Measurements from ENCODE around the gene SRRM3.
A peak's percentile ranks its signal among the peaks of the same experiment; 100 is the strongest.

The SRRM3 gene

DNA sequence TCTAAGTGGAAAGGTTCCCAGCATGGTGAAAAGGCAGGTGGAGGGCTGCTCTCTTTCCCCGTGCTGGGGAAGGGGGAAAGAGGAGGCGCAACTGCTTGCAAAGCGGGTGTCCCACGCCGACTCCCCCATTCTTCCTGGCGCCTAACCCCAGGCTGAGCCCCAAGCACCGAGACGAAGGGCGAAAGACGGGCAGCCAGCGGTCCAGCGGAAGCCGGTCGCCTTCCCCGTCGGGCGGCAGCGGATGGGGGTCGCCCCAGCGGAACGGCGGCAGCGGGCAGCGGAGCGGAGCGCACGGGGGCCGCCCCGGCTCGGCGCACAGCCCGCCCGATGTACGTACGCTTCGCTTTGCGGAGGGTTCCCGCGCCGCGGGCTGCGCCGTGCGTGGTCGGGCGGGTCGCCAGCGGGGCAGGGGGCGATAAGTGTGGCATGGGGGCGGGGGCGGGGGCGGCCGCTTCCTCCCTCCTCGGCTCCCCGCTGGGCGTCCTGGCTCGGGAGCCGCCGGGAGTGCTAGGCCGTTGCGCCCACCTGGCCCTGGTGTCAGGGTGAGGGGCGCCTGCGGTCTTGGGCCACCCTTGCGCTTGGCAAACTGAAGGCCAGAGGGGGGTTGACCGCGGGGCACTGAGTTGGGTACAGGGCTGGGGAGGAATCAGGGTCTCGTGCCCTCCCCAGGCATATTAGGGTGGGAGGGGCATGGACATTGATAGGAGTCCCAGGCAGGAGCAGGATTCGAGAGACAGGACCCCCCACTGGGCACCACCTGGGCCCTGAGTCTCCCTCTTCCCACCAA lies 65.6 kb downstream of the SRRM3 start (continued):
- TF ChIP-seq, protein P1, sequence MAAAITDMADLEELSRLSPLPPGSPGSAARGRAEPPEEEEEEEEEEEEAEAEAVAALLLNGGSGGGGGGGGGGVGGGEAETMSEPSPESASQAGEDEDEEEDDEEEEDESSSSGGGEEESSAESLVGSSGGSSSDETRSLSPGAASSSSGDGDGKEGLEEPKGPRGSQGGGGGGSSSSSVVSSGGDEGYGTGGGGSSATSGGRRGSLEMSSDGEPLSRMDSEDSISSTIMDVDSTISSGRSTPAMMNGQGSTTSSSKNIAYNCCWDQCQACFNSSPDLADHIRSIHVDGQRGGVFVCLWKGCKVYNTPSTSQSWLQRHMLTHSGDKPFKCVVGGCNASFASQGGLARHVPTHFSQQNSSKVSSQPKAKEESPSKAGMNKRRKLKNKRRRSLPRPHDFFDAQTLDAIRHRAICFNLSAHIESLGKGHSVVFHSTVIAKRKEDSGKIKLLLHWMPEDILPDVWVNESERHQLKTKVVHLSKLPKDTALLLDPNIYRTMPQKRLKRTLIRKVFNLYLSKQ (tag by site-specific recombination; IDR thresholded peaks at IDR 0.05; ENCODE audit: borderline replicate concordance): no peak
- TF ChIP-seq, protein P2, sequence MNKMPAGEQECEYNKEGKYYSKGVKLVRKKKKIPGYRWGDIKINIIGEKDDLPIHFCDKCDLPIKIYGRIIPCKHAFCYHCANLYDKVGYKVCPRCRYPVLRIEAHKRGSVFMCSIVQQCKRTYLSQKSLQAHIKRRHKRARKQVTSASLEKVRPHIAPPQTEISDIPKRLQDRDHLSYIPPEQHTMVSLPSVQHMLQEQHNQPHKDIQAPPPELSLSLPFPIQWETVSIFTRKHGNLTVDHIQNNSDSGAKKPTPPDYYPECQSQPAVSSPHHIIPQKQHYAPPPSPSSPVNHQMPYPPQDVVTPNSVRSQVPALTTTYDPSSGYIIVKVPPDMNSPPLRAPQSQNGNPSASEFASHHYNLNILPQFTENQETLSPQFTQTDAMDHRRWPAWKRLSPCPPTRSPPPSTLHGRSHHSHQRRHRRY (tag by site-specific recombination; IDR thresholded peaks at IDR 0.05): no peak
- TF ChIP-seq ZBTB8A (tag by site-specific recombination; IDR thresholded peaks at IDR 0.05) (peak; percentile 60; the same call in 1 of the 2 replicates), KLF9 (tag by site-specific recombination; IDR thresholded peaks at IDR 0.05; ENCODE audit: low read depth) (no peak), ZNF335 (tag by site-specific recombination; conservative IDR thresholded peaks at IDR 0.05) (peak; percentile 79), ZNF19 (tag by site-specific recombination; IDR thresholded peaks at IDR 0.05; ENCODE audit: low read depth) (no peak), ZBTB7A (tag by site-specific recombination; IDR thresholded peaks at IDR 0.05; ENCODE audit: low read depth) (no peak), SP3 (tag by site-specific recombination; IDR thresholded peaks at IDR 0.05) (peak; percentile 45; the same call in 1 of the 2 replicates), ZNF660 (tag by site-specific recombination; IDR thresholded peaks at IDR 0.05) (no peak), ZNF341 (tag by site-specific recombination; IDR thresholded peaks at IDR 0.05; ENCODE audit: low read depth) (peak; percentile 65), GLIS2 (tag by site-specific recombination; IDR thresholded peaks at IDR 0.05) (peak; percentile 49; the same call in 1 of the 2 replicates), ZFHX2 (tag by site-specific recombination; conservative IDR thresholded peaks at IDR 0.05) (peak; percentile 60), EGR2 (tag by site-specific recombination; IDR thresholded peaks at IDR 0.05; ENCODE audit: low read depth) (no peak), ZNF426 (tag by site-specific recombination; IDR thresholded peaks at IDR 0.05) (no peak), ZNF350 (tag by site-specific recombination; IDR thresholded peaks at IDR 0.05) (no peak), ZNF155 (tag by site-specific recombination; IDR thresholded peaks at IDR 0.05) (no peak)
- TF ChIP-seq, protein P3, sequence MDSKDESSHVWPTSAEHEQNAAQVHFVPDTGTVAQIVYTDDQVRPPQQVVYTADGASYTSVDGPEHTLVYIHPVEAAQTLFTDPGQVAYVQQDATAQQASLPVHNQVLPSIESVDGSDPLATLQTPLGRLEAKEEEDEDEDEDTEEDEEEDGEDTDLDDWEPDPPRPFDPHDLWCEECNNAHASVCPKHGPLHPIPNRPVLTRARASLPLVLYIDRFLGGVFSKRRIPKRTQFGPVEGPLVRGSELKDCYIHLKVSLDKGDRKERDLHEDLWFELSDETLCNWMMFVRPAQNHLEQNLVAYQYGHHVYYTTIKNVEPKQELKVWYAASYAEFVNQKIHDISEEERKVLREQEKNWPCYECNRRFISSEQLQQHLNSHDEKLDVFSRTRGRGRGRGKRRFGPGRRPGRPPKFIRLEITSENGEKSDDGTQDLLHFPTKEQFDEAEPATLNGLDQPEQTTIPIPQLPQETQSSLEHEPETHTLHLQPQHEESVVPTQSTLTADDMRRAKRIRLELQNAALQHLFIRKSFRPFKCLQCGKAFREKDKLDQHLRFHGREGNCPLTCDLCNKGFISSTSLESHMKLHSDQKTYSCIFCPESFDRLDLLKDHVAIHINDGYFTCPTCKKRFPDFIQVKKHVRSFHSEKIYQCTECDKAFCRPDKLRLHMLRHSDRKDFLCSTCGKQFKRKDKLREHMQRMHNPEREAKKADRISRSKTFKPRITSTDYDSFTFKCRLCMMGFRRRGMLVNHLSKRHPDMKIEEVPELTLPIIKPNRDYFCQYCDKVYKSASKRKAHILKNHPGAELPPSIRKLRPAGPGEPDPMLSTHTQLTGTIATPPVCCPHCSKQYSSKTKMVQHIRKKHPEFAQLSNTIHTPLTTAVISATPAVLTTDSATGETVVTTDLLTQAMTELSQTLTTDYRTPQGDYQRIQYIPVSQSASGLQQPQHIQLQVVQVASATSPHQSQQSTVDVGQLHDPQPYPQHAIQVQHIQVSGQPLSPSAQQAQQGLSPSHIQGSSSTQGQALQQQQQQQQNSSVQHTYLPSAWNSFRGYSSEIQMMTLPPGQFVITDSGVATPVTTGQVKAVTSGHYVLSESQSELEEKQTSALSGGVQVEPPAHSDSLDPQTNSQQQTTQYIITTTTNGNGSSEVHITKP (tag by site-specific recombination; IDR thresholded peaks at IDR 0.05): no peak
- TF ChIP-seq, protein P4, sequence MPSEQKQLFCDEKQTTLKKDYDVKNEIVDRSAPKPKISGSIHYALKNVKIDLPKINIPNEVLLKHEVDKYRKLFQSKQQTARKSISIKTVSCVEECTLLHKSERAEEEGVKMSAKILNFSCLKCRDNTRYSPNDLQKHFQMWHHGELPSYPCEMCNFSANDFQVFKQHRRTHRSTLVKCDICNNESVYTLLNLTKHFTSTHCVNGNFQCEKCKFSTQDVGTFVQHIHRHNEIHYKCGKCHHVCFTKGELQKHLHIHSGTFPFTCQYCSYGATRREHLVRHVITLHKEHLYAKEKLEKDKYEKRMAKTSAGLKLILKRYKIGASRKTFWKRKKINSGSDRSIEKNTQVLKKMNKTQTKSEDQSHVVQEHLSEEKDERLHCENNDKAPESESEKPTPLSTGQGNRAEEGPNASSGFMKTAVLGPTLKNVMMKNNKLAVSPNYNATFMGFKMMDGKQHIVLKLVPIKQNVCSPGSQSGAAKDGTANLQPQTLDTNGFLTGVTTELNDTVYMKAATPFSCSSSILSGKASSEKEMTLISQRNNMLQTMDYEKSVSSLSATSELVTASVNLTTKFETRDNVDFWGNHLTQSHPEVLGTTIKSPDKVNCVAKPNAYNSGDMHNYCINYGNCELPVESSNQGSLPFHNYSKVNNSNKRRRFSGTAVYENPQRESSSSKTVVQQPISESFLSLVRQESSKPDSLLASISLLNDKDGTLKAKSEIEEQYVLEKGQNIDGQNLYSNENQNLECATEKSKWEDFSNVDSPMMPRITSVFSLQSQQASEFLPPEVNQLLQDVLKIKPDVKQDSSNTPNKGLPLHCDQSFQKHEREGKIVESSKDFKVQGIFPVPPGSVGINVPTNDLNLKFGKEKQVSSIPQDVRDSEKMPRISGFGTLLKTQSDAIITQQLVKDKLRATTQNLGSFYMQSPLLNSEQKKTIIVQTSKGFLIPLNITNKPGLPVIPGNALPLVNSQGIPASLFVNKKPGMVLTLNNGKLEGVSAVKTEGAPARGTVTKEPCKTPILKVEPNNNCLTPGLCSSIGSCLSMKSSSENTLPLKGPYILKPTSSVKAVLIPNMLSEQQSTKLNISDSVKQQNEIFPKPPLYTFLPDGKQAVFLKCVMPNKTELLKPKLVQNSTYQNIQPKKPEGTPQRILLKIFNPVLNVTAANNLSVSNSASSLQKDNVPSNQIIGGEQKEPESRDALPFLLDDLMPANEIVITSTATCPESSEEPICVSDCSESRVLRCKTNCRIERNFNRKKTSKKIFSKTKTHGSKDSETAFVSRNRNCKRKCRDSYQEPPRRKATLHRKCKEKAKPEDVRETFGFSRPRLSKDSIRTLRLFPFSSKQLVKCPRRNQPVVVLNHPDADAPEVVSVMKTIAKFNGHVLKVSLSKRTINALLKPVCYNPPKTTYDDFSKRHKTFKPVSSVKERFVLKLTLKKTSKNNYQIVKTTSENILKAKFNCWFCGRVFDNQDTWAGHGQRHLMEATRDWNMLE (tag by site-specific recombination; conservative IDR thresholded peaks at IDR 0.05; ENCODE audit: low read depth): no peak
- TF ChIP-seq, protein P5, sequence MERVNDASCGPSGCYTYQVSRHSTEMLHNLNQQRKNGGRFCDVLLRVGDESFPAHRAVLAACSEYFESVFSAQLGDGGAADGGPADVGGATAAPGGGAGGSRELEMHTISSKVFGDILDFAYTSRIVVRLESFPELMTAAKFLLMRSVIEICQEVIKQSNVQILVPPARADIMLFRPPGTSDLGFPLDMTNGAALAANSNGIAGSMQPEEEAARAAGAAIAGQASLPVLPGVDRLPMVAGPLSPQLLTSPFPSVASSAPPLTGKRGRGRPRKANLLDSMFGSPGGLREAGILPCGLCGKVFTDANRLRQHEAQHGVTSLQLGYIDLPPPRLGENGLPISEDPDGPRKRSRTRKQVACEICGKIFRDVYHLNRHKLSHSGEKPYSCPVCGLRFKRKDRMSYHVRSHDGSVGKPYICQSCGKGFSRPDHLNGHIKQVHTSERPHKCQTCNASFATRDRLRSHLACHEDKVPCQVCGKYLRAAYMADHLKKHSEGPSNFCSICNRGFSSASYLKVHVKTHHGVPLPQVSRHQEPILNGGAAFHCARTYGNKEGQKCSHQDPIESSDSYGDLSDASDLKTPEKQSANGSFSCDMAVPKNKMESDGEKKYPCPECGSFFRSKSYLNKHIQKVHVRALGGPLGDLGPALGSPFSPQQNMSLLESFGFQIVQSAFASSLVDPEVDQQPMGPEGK (tag by site-specific recombination; IDR thresholded peaks at IDR 0.05): peak; percentile 17; the same call in 1 of the 2 replicates

All from HEK293 (cell line).